Urinary bladder (tissue), 4 donors: ENCODE results near the gene ZNF407. TPM values are rescaled to one million over a fixed set of nuclear protein-coding genes. Genes with fewer than 3 reads are reported as not detected.

Experiments used
- DNase-seq: peaks from one replicate; pipeline ENCODE4 v3.0.0-alpha.2; 2015; ENCODE audit errors: extremely low spot score
- H3K27ac ChIP-seq: one replicate; pipeline ENCODE4 v1.5.1; 2013; ENCODE audit warnings: low read depth, mild to moderate bottlenecking, moderate library complexity
- H3K36me3 ChIP-seq: one replicate; pipeline ENCODE4 v1.6.1; 2013; ENCODE audit warnings: mild to moderate bottlenecking, moderate library complexity; ENCODE audit not compliant: insufficient read depth
- H3K4me1 ChIP-seq: one replicate; pipeline ENCODE4 v1.6.1; 2013; ENCODE audit warnings: mild to moderate bottlenecking, moderate library complexity; ENCODE audit not compliant: insufficient read depth
- H3K4me3 ChIP-seq: one replicate; pipeline ENCODE4 v1.5.1; 2013; ENCODE audit warnings: low read depth, low read length
- WGBS: extraction: QIAGEN DNeasy Blood & Tissue Kit; methylation state at CpG from one replicate; pipeline ENCODE4 v1.1.7; 2013; 5-methylcytosine and 5-hydroxymethylcytosine counted together
- polyA plus RNA-seq: library from polyadenylated mRNA; stranded (reverse); fragments of 200-250 nt; gene quantifications from one replicate; pipeline ENCODE4 v1.2.3, GENCODE V29; 2013
- total RNA-seq: library from RNA; depleted of rRNA; stranded (reverse); fragments of >200 nt; gene quantifications from one replicate; pipeline ENCODE4 v1.2.3, GENCODE V29; 2014
- donor health status: healthy with polysubstance abuse.
- donor health status: healthy.

The ZNF407 gene
- total and polyA plus RNA-seq, 2 donors = 5.9 to 40.8 TPM

- Histone ChIP-seq H3K4me3 (no peak overlapping the region), H3K4me1 (no peaks in the 10 kb centered on the region), H3K36me3 (no peaks in the 10 kb centered on the region), H3K27ac (no peak overlapping the region)
- no peak for DNase-seq
- WGBS = 90% methylated on average over 3 of the region's 3 CpGs
Observed at GRCh38 chr18:74873629-74874028, 276.0 kb downstream of the ZNF407 start.

- H3K4me1 ChIP-seq = no peaks in the 10 kb centered on the region
- H3K4me3 ChIP-seq = no peak overlapping the region
- WGBS = 87% methylated on average over 5 of the region's 5 CpGs
- no peaks in the 10 kb centered on the region for H3K36me3 ChIP-seq
- DNase-seq = no peak
- H3K27ac ChIP-seq = no peak overlapping the region
Observed at GRCh38 chr18:74874351-74874750, 276.7 kb downstream of the ZNF407 start.

- H3K4me3 ChIP-seq = no peak overlapping the region
- H3K4me1 ChIP-seq = no peaks in the 10 kb centered on the region
- no peaks in the 10 kb centered on the region for H3K36me3 ChIP-seq
- WGBS = 96% methylated on average over 18 of the region's 18 CpGs
- H3K27ac ChIP-seq = no peak overlapping the region
- DNase-seq = no peak
Observed at GRCh38 chr18:74876630-74877243, 279.1 kb downstream of the ZNF407 start.

- Histone ChIP-seq H3K4me3 (no peak overlapping the region), H3K36me3 (no peaks in the 10 kb centered on the region), H3K27ac (no peak overlapping the region), H3K4me1 (no peaks in the 10 kb centered on the region)
- WGBS = 96% methylated on average over 6 of the region's 6 CpGs
- no peak for DNase-seq
Observed at GRCh38 chr18:74878267-74878666, 280.6 kb downstream of the ZNF407 start.

GRCh38 chr18:74880706-74881278 lies 283.1 kb downstream of the ZNF407 start:
- Histone ChIP-seq H3K4me3 (no peak overlapping the region), H3K4me1 (no peaks in the 10 kb centered on the region), H3K27ac (no peak overlapping the region), H3K36me3 (no peaks in the 10 kb centered on the region)
- DNase-seq = no peak
- WGBS = 71% methylated on average over 12 of the region's 12 CpGs

- WGBS = 94% methylated on average over 11 of the region's 11 CpGs
- Histone ChIP-seq H3K27ac (no peak overlapping the region), H3K4me1 (no peaks in the 10 kb centered on the region), H3K4me3 (no peak overlapping the region), H3K36me3 (no peaks in the 10 kb centered on the region)
- DNase-seq = no peak
Observed at GRCh38 chr18:74892066-74892627, 294.5 kb downstream of the ZNF407 start.

- Histone ChIP-seq H3K36me3 (no peaks in the 10 kb centered on the region), H3K4me1 (no peaks in the 10 kb centered on the region), H3K27ac (no peak overlapping the region), H3K4me3 (no peak overlapping the region)
- WGBS = 80% methylated on average over 1 of the region's 1 CpG
- no peak for DNase-seq
Observed at GRCh38 chr18:74895686-74896085, 298.0 kb downstream of the ZNF407 start.

- H3K4me1 ChIP-seq = no peaks in the 10 kb centered on the region
- DNase-seq = no peak
- WGBS = 60% methylated on average over 4 of the region's 4 CpGs
Observed at GRCh38 chr18:74896390-74896991, 298.8 kb downstream of the ZNF407 start.

GRCh38 chr18:74897971-74898657 lies 300.4 kb downstream of the ZNF407 start:
- Histone ChIP-seq H3K4me3 (no peak overlapping the region), H3K4me1 (no peaks in the 10 kb centered on the region), H3K36me3 (no peaks in the 10 kb centered on the region), H3K27ac (no peak overlapping the region)
- no peak for DNase-seq
- WGBS = 55% methylated on average over 5 of the region's 5 CpGs

More at GRCh38 chr18:74896390-74896991, 298.8 kb downstream of the ZNF407 start:
- Histone ChIP-seq H3K36me3 (no peaks in the 10 kb centered on the region), H3K27ac (no peak overlapping the region), H3K4me3 (no peak overlapping the region)

- WGBS = 65% methylated on average over 3 of the region's 3 CpGs
- Histone ChIP-seq H3K27ac (no peak overlapping the region), H3K4me1 (no peaks in the 10 kb centered on the region), H3K36me3 (no peaks in the 10 kb centered on the region), H3K4me3 (no peak overlapping the region)
- no peak for DNase-seq
Observed at GRCh38 chr18:74898965-74899364, 301.3 kb downstream of the ZNF407 start.

- Histone ChIP-seq H3K36me3 (no peaks in the 10 kb centered on the region), H3K27ac (no peak overlapping the region), H3K4me3 (no peak overlapping the region), H3K4me1 (no peaks in the 10 kb centered on the region)
- no peak for DNase-seq
- WGBS = 91% methylated on average over 5 of the region's 5 CpGs
Observed at GRCh38 chr18:74899554-74899953, 301.9 kb downstream of the ZNF407 start.

- Histone ChIP-seq H3K36me3 (no peaks in the 10 kb centered on the region), H3K27ac (no peak overlapping the region), H3K4me3 (no peak overlapping the region), H3K4me1 (no peaks in the 10 kb centered on the region)
- DNase-seq = no peak
- WGBS = 93% methylated on average over 4 of the region's 4 CpGs
Observed at GRCh38 chr18:74901362-74902146, 303.9 kb downstream of the ZNF407 start.

- Histone ChIP-seq H3K4me1 (no peaks in the 10 kb centered on the region), H3K36me3 (no peaks in the 10 kb centered on the region), H3K27ac (no peak overlapping the region), H3K4me3 (no peak overlapping the region)
- DNase-seq = no peak
- WGBS = 90% methylated on average over 13 of the region's 13 CpGs
Observed at GRCh38 chr18:74902147-74902455, 304.4 kb downstream of the ZNF407 start.
